Lower leg skin (tissue), 4 donors: ENCODE measurements around the gene IL17RC. TPM values are rescaled to one million over a fixed set of nuclear protein-coding genes. Genes with fewer than 3 reads are reported as not detected.
"Not testable (repeated sequence)": the region's sequence is repeated elsewhere in the genome, so short reads cannot be mapped to it uniquely, and the experiment has no call there.

ENCODE experiments used
- DNase-seq, 2 donors: peaks; one replicate each; pipeline ENCODE4 v3.0.0-alpha.2; 2019; ENCODE audit warnings: low spot score in 2 of 2
- H3K4me3 ChIP-seq: fragments of 200-600 bp; sonication (generic); 2 replicates; pipeline ENCODE4 v1.5.1; 2017; ENCODE audit warnings: mild to moderate bottlenecking, low read depth; ENCODE audit not compliant: poor library complexity, severe bottlenecking
- POLR2A ChIP-seq, 2 donors: fragments of 450-650 bp; IDR thresholded peaks; one replicate each; pipeline ENCODE4 v1.6.1; 2016 to 2017; ENCODE audit warnings: antibody characterized with exemption in 2 of 2, mild to moderate bottlenecking in 1 of 2, moderate library complexity in 1 of 2
- WGBS, 2 donors: methylation state at CpG; one replicate each; pipeline ENCODE4 v1.1.5; 2018; 5-methylcytosine and 5-hydroxymethylcytosine counted together
- intact Hi-C: fragments of 100-400 bp; cut with DNase I; formaldehyde crosslinking; loops from one replicate; pipeline ENCODE4 v1.15.0; 2023; ENCODE audit warnings: low total_unique reads
- total RNA-seq, 4 donors: library from RNA; depleted of rRNA; stranded (reverse); fragments of >200 nt; gene quantifications; one replicate each; pipeline ENCODE4 v1.1.0, GENCODE V29; 2016
- TF ChIP-seq, protein P1 (sequence below), 3 donors: fragments of 450-650 bp; IDR thresholded peaks; one replicate each; pipeline ENCODE4 v1.5.1; 2016; ENCODE audit warnings: antibody characterized with exemption in 3 of 3, mild to moderate bottlenecking in 3 of 3, moderate library complexity in 2 of 3

IL17RC gene
- total RNA-seq, 4 donors from 2014 or later, result 95.5 to 155 (median 113) TPM

DNA sequence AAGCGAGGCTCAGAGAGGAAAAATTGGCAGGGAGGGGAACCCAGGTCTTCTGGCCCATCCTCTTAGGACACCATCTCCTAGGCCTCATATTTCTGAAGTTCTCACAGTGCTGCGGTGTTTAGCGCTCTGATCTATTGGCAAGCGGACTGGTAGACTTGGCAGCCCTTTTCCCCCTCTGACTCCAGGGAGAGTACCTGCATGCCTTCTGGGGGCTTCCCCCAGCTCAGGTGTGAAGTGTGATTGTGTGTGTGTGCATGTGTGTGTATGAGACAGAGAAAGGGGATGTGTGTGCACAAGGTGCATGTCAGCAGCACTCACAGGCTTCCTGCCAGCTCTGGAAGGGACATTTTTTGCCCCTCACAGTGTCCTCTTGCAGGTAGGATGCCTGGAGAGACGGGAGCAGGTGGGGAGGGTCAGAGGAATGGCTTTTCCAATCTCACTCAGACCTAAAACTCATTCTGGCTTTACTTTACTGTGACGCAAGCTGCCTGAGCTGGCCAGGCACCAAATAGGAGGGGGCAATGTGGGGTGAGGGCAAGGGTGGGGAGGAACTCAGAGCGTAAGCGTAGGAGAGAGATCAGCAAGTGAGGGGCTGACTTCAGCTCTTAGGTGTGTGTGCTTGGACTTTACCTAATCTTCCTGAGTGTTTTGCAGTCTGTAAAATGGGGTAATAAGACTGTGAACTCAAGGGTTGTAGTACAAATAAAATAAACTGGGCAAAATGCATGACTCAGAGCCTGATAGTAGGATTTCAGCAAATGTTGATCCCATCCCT is 18.2 kb upstream of the IL17RC start:
- WGBS, 2 donors, result 43 to 50% methylated on average over 8 of the region's 8 CpGs
- intact Hi-C loops, result no loop called here
- no peak overlapping the region for H3K4me3 ChIP-seq
- no peak for DNase-seq
- no peak for TF ChIP-seq POLR2A (IDR thresholded peaks at IDR 0.05)

DNA sequence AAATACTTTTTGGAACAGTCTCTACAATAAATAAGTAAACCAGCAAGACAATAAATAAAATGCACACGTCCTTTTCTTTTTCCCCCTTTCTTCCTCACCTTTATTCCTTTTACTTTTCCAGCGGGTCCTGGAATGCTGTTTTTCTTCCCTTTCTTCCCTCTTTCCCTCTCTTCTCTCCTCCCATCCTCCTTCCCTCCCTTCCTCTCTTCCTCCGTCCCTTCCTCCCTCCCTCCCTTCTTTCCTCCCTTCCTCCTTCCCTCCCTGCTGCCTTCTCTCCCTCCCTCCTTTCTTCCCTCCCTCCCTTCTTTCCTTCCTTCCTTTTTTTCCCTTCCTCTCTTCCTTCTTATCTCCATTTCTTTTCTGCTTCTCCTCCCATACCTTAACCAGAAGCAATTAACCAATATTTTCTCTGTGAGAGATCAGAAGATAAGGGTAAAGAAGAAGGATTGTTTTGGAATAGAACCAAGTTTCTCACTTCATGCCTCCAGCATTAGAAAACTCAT is 17.6 kb upstream of the IL17RC start:
- no peak overlapping the region for H3K4me3 ChIP-seq
- WGBS, 2 donors, result 39 to 44% methylated on average over 3 of the region's 3 CpGs
- intact Hi-C loops, result no loop called here
- TF ChIP-seq, protein P1, sequence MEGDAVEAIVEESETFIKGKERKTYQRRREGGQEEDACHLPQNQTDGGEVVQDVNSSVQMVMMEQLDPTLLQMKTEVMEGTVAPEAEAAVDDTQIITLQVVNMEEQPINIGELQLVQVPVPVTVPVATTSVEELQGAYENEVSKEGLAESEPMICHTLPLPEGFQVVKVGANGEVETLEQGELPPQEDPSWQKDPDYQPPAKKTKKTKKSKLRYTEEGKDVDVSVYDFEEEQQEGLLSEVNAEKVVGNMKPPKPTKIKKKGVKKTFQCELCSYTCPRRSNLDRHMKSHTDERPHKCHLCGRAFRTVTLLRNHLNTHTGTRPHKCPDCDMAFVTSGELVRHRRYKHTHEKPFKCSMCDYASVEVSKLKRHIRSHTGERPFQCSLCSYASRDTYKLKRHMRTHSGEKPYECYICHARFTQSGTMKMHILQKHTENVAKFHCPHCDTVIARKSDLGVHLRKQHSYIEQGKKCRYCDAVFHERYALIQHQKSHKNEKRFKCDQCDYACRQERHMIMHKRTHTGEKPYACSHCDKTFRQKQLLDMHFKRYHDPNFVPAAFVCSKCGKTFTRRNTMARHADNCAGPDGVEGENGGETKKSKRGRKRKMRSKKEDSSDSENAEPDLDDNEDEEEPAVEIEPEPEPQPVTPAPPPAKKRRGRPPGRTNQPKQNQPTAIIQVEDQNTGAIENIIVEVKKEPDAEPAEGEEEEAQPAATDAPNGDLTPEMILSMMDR (IDR thresholded peaks at IDR 0.05), result no peak
- TF ChIP-seq POLR2A (IDR thresholded peaks at IDR 0.05), result no peak
- DNase-seq, result no peak

DNA sequence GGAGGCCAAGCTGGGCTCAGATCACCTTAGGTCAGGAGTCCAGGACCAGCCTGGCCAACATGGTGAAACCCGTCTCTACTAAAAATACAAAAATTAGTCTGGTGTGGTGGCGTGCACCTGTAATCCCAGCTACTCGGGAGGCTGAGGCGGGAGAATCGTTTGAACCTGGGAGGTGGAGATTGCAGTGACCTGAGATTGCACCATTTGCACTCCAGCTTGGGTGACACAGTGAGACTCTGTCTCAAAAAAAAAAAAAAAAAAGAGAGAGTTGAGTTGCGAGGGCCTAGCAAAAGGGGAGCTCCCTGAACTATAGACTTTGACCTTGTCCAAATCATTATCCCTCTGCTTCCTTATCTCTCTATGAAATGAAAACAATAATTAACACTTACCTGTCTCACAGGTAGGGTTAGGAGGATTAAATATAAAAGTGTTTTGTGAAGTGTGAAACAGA is 15.9 kb upstream of the IL17RC start:
- H3K4me3 ChIP-seq, intact Hi-C loops, DNase-seq: not testable (repeated sequence)
- 92 to 93% methylated on average over 6 of the region's 6 CpGs for WGBS, 2 donors

DNA sequence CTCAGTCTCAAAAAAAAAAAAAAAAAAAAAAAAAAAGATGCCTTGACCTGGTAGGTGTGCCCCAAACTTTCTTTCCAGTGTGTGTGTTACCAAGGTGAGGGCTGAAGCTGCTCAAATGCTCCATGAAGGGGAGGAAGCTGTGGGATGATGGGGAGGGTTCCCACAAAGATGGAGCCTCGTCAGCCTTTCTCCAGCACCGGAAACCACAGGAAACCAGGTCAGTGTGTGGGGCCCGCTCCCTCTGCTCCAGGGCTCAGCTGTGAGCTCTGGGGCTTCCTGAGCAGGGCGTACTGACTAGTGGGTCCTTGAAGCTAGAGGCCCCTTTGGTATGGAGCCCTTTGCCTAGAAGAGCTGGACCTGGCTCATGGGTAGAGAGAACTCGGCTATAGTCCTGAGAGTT is 14.9 kb upstream of the IL17RC start:
- H3K4me3 ChIP-seq, result no peak overlapping the region
- no peak for DNase-seq
- TF ChIP-seq, protein P1 (IDR thresholded peaks at IDR 0.05), result no peak
- no peak for TF ChIP-seq POLR2A (IDR thresholded peaks at IDR 0.05)
- intact Hi-C loops, result no loop called here
- WGBS, 2 donors, result 52 to 53% methylated on average over 5 of the region's 5 CpGs

DNA sequence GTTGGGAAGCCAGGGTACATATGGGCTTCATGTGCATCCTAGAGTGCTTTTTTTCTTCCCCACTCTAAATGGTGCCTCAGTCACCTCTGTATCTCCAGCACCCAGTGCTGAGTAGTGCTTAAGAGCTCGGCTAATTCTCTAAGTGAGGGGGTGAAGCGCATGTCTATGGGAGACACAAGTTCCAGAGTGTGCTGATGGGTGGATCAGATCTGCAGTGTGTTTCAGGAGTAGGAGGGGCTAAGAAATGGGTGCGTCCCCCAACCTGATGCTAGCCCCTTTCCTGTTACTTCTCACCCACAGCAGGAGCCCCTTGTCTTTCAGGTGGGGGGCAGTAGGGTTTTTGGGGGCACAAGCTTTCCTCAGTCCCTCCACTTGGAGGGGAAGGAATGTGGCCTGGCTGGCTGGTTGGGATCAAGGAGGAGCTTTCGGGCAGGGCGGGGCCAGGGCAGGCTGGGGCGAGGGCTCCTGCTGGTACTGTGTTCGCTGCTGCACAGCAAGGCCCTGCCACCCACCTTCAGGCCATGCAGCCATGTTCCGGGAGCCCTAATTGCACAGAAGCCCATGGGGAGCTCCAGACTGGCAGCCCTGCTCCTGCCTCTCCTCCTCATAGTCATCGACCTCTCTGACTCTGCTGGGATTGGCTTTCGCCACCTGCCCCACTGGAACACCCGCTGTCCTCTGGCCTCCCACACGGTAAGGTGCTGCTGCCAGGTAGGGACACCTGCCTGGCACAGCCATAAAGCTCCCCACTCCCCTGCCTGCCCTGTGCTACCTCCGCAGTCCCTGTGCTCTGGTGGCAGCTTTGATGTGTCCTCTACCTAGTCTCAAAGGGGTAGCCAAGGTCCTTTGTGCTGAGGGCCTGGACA is 14.3 kb upstream of the IL17RC start, which contains the start of gene IL17RE:
Gene IL17RE, plus strand, starts transcription at position 477 of the 866 bp plus-strand sequence. Its CDS starts 85 bp downstream, at position 562.
- TF ChIP-seq POLR2A (IDR thresholded peaks at IDR 0.05), result no peak
- TF ChIP-seq, protein P1 (IDR thresholded peaks at IDR 0.05), result no peak
- WGBS, 2 donors, result 25 to 29% methylated on average over 11 to 13 of the region's 13 CpGs
- intact Hi-C loops, result no loop called here
- DNase-seq, result peak; percentile 63 to 93
- H3K4me3 ChIP-seq, result peak within 1 kb of the TSS; percentile 15

DNA sequence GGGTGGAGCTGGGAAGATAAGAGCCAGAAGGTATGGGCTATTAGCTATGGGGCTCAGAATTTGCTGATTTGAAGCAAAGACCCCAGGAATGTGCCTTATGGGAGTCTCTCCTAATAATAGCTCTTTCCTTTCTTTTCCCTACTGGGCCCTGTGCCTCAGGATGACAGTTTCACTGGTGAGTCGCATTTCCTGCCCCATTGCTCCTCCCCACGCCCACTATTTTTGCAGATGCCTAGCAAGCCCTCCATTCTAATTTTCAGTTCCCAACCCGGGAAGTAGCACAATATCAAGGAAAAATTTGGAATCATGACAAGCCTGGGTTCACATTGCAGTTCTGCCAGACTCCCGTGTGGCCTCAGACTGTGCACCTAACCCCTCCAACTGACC is 13.7 kb upstream of the IL17RC start:
- DNase-seq, result no peak
- intact Hi-C loops, result no loop called here
- H3K4me3 ChIP-seq, result peak overlapping the region; percentile 15
- 12 to 19% methylated on average over 4 of the region's 4 CpGs for WGBS, 2 donors
- TF ChIP-seq POLR2A (IDR thresholded peaks at IDR 0.05), result no peak
- TF ChIP-seq, protein P1 (IDR thresholded peaks at IDR 0.05), result no peak
